ENCODE measurements around the gene OTOP2.
"Not testable (repeated sequence)": the region's sequence is repeated elsewhere in the genome, so short reads cannot be mapped to it uniquely, and the experiment has no call there.

OTOP2 gene

DNA sequence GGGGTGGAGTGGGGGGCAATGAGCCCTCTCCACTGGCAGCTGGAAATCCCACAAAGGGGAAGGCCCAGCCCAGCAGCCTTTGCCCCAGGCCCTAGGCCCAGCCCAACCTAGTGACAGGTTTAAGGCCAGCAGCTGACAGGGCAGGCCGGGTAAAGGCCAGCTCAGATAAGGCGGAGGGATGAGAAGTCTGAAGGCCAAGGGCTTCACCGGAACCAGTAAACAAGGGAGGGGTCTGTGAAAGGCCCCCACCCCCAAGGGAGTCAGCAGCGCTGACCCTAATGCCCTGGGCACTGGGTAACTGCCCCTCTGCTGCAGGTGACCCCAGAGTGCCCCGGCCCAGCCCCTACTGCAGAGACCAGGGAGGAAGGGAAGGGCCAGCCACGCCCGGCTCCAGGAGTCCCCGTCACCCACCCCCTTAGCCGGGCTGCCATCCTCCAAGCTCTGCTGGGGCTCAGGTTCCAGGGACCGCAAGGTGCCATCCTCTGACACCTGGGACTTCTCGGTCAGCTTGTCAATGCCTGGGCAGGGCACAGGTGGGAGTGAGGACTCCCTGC is 29.1 kb downstream of the OTOP2 start:
- no peak for DNase-seq

DNA sequence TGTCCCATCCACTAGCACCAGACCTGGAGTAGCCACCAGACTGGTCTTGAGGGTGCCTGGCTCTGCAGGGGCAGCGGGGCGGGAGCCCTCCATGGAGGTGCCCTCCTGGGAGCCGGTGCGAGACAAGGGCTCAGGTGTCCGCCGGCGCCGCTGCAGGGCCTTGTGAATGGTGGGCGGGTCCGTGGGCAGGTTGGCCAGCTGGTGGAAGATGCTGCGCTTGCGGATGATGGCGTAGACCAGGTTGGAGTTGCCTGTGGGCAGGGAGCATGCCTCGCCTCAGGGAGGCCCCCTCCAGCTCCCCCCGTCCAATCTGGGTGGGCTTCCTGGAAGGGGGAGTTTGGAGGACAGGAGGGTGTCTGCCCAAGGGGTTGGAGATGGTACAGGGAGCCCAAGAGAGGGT is 30.0 kb downstream of the OTOP2 start:
- DNase-seq = no peak

GRCh38 chr17:74954665-74955421 is 30.8 kb downstream of the OTOP2 start:
- DNase-seq = no peak

- no peak for DNase-seq
Observed at GRCh38 chr17:74956093-74956492, 32.0 kb downstream of the OTOP2 start.

DNA sequence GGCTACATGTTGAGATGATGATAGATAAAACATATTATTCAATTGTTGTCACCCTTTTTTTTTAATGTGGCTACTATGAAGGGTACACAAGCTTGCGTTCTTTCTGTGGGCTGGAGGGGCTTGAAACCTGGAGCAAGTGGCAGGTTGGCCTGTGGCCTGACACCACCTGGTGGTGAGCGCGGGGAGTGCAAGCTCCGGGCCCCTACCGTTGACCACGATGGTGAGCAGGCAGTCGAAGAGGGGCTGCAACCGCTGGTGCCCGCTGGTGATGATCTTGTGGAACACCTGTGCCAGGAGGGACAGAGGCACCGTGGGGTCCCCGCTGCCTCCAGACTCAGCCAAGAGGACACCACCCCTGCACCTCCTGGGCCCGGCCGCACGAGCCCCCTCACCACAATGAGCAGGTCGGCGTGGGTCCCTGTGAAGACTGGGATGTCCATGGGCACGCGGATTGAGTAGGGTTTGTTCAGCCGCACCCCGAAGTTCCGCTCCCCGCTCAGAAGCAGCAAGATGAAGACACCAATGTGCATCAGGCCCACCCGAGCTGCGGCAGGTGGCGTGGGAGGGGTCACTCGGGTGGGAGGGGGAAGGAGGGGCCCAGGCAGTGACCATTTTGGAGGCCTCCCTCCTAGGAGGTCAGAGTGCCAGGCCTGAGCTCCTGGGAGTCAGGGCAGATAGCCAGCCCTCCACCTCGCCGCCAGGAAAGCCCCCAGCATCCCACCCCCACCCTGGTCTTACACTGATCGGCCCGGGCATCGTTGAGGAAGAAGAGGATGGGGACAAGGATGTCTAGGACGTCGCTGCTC is 34.1 kb downstream of the OTOP2 start:
- DNase-seq = peak; percentile 22

GRCh38 chr17:74959826-74960515 is 35.9 kb downstream of the OTOP2 start:
- DNase-seq = no peak

GRCh38 chr17:74960570-74961342 is 36.7 kb downstream of the OTOP2 start:
- DNase-seq = no peak

DNA sequence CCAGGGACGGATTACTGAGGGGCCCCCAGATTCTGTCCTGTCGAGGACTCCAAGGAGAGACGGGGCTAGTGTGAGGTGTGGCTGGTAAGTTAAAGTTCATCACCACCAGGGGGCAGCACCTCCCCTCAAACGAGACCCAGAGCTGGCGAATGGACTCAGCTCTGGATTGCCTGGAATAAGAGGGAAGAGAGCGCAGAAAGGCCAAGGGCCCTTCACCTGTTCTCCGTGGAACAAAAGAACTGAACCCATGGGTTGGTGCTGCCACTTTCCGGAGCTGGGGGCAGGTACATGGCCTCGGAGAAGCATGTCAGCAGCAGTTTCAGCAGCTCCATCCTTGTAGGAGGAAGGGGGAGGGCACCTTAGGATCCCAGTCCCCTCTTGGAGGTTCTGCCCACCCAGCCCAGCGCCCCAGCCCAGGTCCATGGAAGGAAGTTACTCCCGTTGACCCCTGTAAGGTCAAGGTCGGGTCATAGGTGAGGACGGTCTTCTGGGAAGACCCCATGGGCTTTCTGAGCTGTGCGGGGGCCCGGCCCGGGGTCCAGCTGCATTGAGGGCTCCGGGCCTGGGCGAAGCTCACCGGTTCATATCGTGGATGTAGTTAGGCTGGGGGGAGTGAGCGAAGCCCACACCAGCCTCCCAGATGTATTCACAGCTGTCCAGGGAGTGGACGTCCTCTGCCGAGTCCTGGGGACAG is 37.7 kb downstream of the OTOP2 start:
- peak; percentile 77 for DNase-seq

DNA sequence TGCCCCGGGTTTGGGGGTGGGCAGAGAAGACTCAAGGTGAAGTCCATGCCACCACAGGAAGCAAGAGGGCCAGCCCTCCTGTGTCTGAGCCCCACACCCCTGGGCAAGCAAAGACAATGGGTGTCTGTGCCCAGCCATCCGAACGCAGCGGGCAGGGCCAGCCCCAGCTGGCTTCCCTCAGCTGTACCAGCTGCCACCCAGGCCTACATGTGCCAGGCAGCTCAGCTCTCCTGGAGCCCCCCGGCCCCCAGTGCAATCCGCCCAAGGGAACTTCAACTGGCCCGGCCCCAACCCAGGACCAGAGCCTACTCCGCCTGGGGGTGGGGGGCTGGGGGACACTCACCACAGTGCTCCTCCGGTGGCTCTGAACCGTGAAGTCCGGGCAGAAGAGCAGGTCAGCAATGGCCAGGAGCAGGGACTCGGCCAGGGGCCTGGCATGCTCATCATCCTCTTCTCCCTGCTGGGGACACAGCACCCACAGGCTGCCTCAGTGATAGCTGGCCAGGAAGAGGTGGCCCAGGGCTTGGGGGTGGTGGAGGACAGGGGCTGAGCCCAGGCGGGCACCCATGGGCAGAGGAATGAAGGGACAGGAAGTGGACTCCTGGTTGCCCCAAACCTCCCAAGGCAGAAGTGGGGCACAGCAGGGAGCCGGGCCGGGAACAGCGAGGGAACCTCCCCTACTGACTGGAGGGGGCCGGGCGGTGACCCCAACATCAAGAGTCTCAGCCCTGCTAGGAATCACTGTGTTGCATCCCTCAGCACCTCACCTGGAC is 38.7 kb downstream of the OTOP2 start:
- no peak for DNase-seq

GRCh38 chr17:74963656-74964055 is 39.6 kb downstream of the OTOP2 start:
- DNase-seq = no peak

- no peak for DNase-seq
Observed at GRCh38 chr17:74964246-74964761, 40.2 kb downstream of the OTOP2 start.

DNA sequence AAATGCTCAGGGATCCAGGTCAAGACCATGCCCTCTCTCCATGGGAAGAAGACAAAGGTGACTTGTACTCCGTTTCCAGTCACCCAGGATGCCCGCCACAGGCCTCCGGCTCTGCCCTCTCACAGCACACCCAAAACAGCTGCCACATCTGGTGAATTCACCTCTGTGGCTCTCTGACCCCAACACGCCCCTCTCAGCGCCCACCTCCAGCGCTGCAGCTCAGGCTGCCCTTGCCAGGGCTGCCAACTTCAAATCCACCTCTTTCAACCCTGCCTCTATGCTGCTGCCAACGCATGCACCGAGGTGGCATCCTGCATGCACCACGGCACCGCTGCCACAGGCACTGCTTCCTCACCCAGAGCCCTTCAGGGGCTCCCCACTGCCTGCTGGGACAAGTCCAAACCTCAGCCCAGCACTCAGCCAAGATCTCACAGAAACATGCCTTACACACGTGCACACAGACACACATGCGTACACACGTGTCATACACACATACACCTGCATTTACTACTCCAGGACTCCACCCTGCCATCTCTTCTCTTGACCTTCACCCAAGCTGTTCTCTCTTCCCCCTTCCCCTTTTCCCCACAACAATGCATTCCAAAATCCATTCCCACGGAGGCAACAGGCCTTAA is 41.0 kb downstream of the OTOP2 start:
- DNase-seq = no peak

DNA sequence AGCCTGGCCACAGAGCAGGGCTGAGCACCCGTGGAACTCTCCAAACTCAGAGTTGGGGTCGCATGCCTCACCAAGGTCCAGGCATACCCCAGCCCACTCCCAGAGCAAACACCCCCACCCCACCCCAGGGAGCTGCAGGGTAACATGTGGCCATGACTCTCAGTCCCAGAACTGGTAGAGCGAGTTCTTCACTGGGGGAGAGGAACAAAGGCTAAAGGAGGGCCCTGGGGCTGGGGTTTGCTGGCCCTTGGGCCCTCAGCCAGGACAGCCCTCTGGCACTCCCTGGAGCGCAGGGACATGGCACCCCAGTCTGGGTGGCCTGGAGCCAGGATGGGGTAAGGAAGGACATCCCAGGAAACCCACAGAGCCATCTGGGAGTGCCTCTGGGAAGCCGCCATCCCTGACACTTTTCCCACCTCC is 44.3 kb downstream of the OTOP2 start:
- DNase-seq = no peak

GRCh38 chr17:74969501-74969900 is 45.4 kb downstream of the OTOP2 start:
- DNase-seq = not testable (repeated sequence)

DNA sequence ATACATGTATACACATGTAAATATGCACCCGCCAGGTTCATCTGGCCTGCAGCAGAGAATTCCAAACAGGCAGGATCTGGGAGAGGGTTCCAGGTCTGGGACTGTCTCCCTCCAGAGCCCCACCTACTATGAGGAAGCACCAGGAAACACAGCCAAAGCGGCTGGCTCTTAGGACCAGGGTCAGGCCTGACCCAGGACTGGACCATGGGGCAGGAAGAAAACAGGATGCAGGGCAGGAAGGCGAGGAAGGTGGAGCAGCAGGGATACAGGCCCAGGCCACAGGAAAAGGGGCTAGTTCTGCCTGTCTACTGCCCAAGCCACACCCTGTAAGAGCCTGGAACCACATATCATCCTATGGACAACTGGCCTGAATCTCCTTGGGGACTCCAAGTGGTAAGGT is 46.3 kb downstream of the OTOP2 start:
- no peak for DNase-seq

DNA sequence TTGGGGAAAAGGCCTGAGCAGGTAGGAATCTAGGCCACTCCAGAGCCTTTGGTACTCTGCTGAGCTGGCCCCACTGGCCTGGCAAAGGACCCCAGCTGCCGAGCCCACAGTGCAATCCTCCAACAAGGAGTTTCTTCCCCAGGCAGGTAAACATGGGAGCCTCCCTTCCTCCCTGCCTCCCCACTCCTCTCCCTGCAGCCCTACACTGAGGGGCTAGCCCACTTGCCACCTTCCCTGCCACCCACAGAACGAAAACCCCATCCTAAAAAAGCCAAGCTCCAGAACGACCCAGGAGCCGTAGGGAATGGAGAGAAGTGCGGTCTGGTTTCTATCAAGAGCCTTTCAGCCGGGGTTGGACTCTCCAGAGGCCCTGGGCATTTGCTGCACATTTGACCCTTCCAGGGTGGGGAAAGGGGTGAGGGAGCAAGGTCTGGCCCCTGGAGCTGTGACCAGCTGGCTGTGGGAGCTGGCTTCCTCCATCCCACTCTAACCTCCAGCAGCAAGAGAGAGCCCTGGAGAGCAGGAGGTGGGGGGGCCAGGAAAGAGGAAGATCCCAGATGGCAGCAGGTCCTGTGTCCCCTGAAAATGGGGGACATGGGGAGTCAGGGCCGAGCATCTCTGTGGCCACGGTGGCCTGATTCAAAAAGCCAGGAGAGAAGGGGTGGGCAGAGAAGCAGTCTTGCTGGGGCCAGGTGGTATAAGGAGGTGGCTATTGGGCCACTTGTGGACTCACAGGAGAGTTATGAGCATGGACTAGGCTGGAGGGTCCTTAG is 47.2 kb downstream of the OTOP2 start:
- no peak for DNase-seq

DNA sequence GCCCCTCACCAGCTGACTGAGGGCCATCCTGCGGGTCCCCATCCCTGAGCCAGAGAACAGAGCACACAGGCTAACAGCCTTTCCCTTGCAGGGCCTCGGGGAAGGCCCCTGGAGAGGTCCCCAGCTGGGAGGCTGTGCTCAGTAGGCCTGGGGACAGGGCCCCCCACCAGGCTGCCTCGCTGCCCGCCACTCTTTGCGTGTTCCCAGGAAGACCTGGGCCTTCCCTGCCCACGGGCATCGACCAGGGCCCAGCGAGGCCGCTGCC is 47.7 kb downstream of the OTOP2 start:
- no peak for DNase-seq

- DNase-seq = peak; percentile 72
Observed at GRCh38 chr17:74972107-74972972, 48.3 kb downstream of the OTOP2 start, which contains the start of gene HID1. Gene HID1, minus strand, starts transcription at chr17:74972759. Its CDS starts 103 bp downstream, at chr17:74972656.

DNA sequence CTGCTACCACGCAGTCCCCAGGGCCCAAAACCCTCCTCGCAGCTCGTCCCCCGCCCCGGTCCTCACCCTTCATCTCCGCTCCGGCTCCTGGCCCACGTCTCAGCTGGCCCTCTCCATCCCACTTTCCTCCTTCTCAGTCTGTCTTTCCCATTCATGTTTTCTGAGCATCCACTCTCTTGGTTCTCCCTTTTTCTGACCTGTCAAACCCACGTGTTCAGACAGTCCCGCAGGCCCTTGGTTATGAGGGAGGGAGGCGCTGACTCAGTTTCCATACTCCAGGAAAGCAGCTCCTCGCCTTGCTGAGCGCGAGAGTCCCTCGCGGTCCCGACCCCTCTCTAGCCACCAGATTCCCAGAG is 48.9 kb downstream of the OTOP2 start:
- DNase-seq = no peak
